Large intestine (tissue), 3 donors: ENCODE data around the gene C12orf57. TPM values are rescaled to one million over a fixed set of nuclear protein-coding genes. Genes with fewer than 3 reads are reported as not detected.
A peak's percentile ranks its signal among the peaks of the same experiment; 100 is the strongest.

Source experiments
- DNase-seq, 2 donors: peaks; one replicate each; pipeline versions ENCODE4 v3.0.0 to v3.0.0-alpha.2; 2013
- H3K27ac ChIP-seq: one replicate; pipeline ENCODE4 v1.5.1; 2013; ENCODE audit warnings: low read length
- H3K27me3 ChIP-seq: 2 replicates; pipeline ENCODE4 v1.6.1; 2013; ENCODE audit warnings: low read length; ENCODE audit not compliant: control insufficient read depth, insufficient read depth
- H3K36me3 ChIP-seq: 2 replicates; pipeline ENCODE4 v1.6.1; 2013; ENCODE audit warnings: low read length; ENCODE audit not compliant: control insufficient read depth, insufficient read depth
- H3K4me1 ChIP-seq: one replicate; pipeline ENCODE4 v1.6.1; 2013; ENCODE audit warnings: low read length; ENCODE audit not compliant: control insufficient read depth, insufficient read depth
- H3K4me3 ChIP-seq: one replicate; pipeline ENCODE4 v1.5.1; 2013; ENCODE audit warnings: low read length
- H3K9me3 ChIP-seq: one replicate; pipeline ENCODE4 v1.6.1; 2013; ENCODE audit warnings: mild to moderate bottlenecking, low read depth, low read length, moderate library complexity; ENCODE audit not compliant: control insufficient read depth
- WGBS: methylation state at CpG from one replicate; pipeline ENCODE4 v1.1.5; 2013; ENCODE audit warnings: low lambda C conversion rate; ENCODE audit not compliant: insufficient coverage; 5-methylcytosine and 5-hydroxymethylcytosine counted together
- polyA plus RNA-seq: library from polyadenylated mRNA; unstranded; fragments of 120-200 nt; gene quantifications from one replicate; pipeline ENCODE4 v1.2.1, GENCODE V29; 2013

The C12orf57 gene
- polyA plus RNA-seq, 1 donor: 141 TPM

- H3K27ac ChIP-seq: peak overlapping the region; percentile 98
- WGBS: no CpG with 5 or more reads among the region's 11 CpGs
- no peaks in the 10 kb centered on the region for H3K9me3 ChIP-seq
- H3K27me3 ChIP-seq: no peaks in the 10 kb centered on the region
- DNase-seq: no peak
- H3K36me3 ChIP-seq: peaks cover 21% of the 10 kb centered on the region
- peak overlapping the region; percentile 29 for H3K4me3 ChIP-seq
- peaks cover 25% of the 10 kb centered on the region for H3K4me1 ChIP-seq
These were observed 1.8 kb downstream of the C12orf57 start for GRCh38 chr12:6945613-6946012.

- Histone ChIP-seq H3K27ac (peak overlapping the region; percentile 98), H3K4me3 (peak overlapping the region; percentile 57), H3K4me1 (peaks cover 25% of the 10 kb centered on the region), H3K9me3 (no peaks in the 10 kb centered on the region), H3K27me3 (no peaks in the 10 kb centered on the region), H3K36me3 (peaks cover 14% of the 10 kb centered on the region)
- DNase-seq: peak; percentile 97 to 99
- no CpG with 5 or more reads among the region's 32 CpGs for WGBS
These were observed 2.5 kb downstream of the C12orf57 start for GRCh38 chr12:6946033-6946919.

- no peak for DNase-seq
- H3K36me3 ChIP-seq: peaks cover 8% of the 10 kb centered on the region
- peak overlapping the region; percentile 30 for H3K27ac ChIP-seq
- peak overlapping the region; percentile 57 for H3K4me3 ChIP-seq
- H3K27me3 ChIP-seq: no peaks in the 10 kb centered on the region
- H3K4me1 ChIP-seq: peaks cover 25% of the 10 kb centered on the region
- 27% methylated on average over 2 of the region's 8 CpGs for WGBS
- no peaks in the 10 kb centered on the region for H3K9me3 ChIP-seq
These were observed 3.1 kb downstream of the C12orf57 start for GRCh38 chr12:6946920-6947374.

GRCh38 chr12:6947615-6948014 lies 3.8 kb downstream of the C12orf57 start:
- H3K27ac ChIP-seq: no peak overlapping the region
- WGBS: 77% methylated on average over 3 of the region's 8 CpGs
- no peak for DNase-seq

GRCh38 chr12:6948873-6949594 lies 5.2 kb downstream of the C12orf57 start:
- H3K4me1 ChIP-seq: peaks cover 21% of the 10 kb centered on the region
- no peaks in the 10 kb centered on the region for H3K27me3 ChIP-seq
- H3K9me3 ChIP-seq: no peaks in the 10 kb centered on the region
- no peak for DNase-seq
- H3K4me3 ChIP-seq: no peak overlapping the region
- 100% methylated on average over 1 of the region's 15 CpGs for WGBS
- peaks cover 2% of the 10 kb centered on the region for H3K36me3 ChIP-seq
- no peak overlapping the region for H3K27ac ChIP-seq

More at GRCh38 chr12:6947615-6948014, 3.8 kb downstream of the C12orf57 start:
- peaks cover 3% of the 10 kb centered on the region for H3K36me3 ChIP-seq
- H3K27me3 ChIP-seq: no peaks in the 10 kb centered on the region
- no peaks in the 10 kb centered on the region for H3K9me3 ChIP-seq
- no peak overlapping the region for H3K4me3 ChIP-seq
- peaks cover 25% of the 10 kb centered on the region for H3K4me1 ChIP-seq

GRCh38 chr12:6950401-6950801 lies 6.6 kb downstream of the C12orf57 start:
- Histone ChIP-seq H3K27ac (no peak overlapping the region), H3K4me1 (peaks cover 11% of the 10 kb centered on the region), H3K27me3 (no peaks in the 10 kb centered on the region), H3K9me3 (no peaks in the 10 kb centered on the region), H3K4me3 (no peak overlapping the region), H3K36me3 (peaks cover 9% of the 10 kb centered on the region)
- DNase-seq: no peak
- WGBS: no CpG with 5 or more reads among the region's 1 CpG

- peaks cover 5% of the 10 kb centered on the region for H3K4me1 ChIP-seq
These were observed 7.2 kb downstream of the C12orf57 start, which contains the start of gene PTPN6 for GRCh38 chr12:6950811-6951540. PTPN6 (plus strand) TSS chr12:6951356; CDS start chr12:6951513, 157 bp downstream.

GRCh38 chr12:6951551-6952120 lies 7.8 kb downstream of the C12orf57 start:
- H3K27ac ChIP-seq: no peak overlapping the region
- H3K4me1 ChIP-seq: peaks cover 5% of the 10 kb centered on the region
- peaks cover 16% of the 10 kb centered on the region for H3K36me3 ChIP-seq
- H3K27me3 ChIP-seq: no peaks in the 10 kb centered on the region
- no peak for DNase-seq
- no peaks in the 10 kb centered on the region for H3K9me3 ChIP-seq
- WGBS: no CpG with 5 or more reads among the region's 20 CpGs
- peak overlapping the region; percentile 38 for H3K4me3 ChIP-seq

More at GRCh38 chr12:6950811-6951540, 7.2 kb downstream of the C12orf57 start, which contains the start of gene PTPN6:
- peaks cover 10% of the 10 kb centered on the region for H3K36me3 ChIP-seq
- no peak for DNase-seq
- no CpG with 5 or more reads among the region's 25 CpGs for WGBS
- no peak within 1 kb of the TSS for H3K27ac ChIP-seq
- H3K9me3 ChIP-seq: no peaks in the 10 kb centered on the region
- no peaks in the 10 kb centered on the region for H3K27me3 ChIP-seq
- peak within 1 kb of the TSS; percentile 38 for H3K4me3 ChIP-seq

GRCh38 chr12:6952121-6952862 lies 8.5 kb downstream of the C12orf57 start:
- peak overlapping the region; percentile 38 for H3K4me3 ChIP-seq
- no peaks in the 10 kb centered on the region for H3K27me3 ChIP-seq
- 78% methylated on average over 3 of the region's 22 CpGs for WGBS
- no peak for DNase-seq
- peaks cover under 1% of the 10 kb centered on the region for H3K4me1 ChIP-seq
- no peaks in the 10 kb centered on the region for H3K9me3 ChIP-seq
- H3K36me3 ChIP-seq: peaks cover 21% of the 10 kb centered on the region
- no peak overlapping the region for H3K27ac ChIP-seq
